ENCODE measurements around the gene CCDC80.
A peak's percentile ranks its signal among the peaks of the same experiment; 100 is the strongest.

The CCDC80 gene

GRCh38 chr3:112635674-112636073 is 5.3 kb downstream of the CCDC80 start:
- Histone ChIP-seq H3K9me3 (ENCODE audit: control insufficient read depth in 1 of 2, low read length in 2 of 2) (no peaks in the 10 kb centered on the region), H3K36me3 (ENCODE audit: control insufficient read depth in 1 of 2, insufficient read depth in 2 of 2, low read length in 2 of 2) (no peaks in the 10 kb centered on the region), H3K9ac (ENCODE audit: low read depth in 1 of 2, low read length in 2 of 2) (no peak overlapping the region), H3K27me3 (ENCODE audit: control insufficient read depth in 1 of 2, insufficient read depth in 2 of 2, low read length in 2 of 2) (no peaks in the 10 kb centered on the region), H3K4me1 (ENCODE audit: control insufficient read depth in 1 of 2, insufficient read depth in 2 of 2, low read length in 2 of 2) (no peaks in the 10 kb centered on the region), H3K4me3 (ENCODE audit: low read depth in 1 of 2, low read length in 2 of 2) (no peak overlapping the region), H3K27ac (ENCODE audit: low read depth, low read length) (no peak overlapping the region)

GRCh38 chr3:112634786-112635541 is 6.0 kb downstream of the CCDC80 start:
- H3K4me3 ChIP-seq (ENCODE audit: low read depth in 1 of 2, low read length in 2 of 2), result no peak overlapping the region
- no peaks in the 10 kb centered on the region for H3K9me3 ChIP-seq (ENCODE audit: control insufficient read depth in 1 of 2, low read length in 2 of 2)
- H3K27ac ChIP-seq (ENCODE audit: low read depth, low read length), result peak overlapping the region; percentile 5
- no peaks in the 10 kb centered on the region for H3K4me1 ChIP-seq (ENCODE audit: control insufficient read depth in 1 of 2, insufficient read depth in 2 of 2, low read length in 2 of 2)
- no peak overlapping the region for H3K9ac ChIP-seq (ENCODE audit: low read depth in 1 of 2, low read length in 2 of 2)
- no peaks in the 10 kb centered on the region for H3K36me3 ChIP-seq (ENCODE audit: control insufficient read depth in 1 of 2, insufficient read depth in 2 of 2, low read length in 2 of 2)
- H3K27me3 ChIP-seq (ENCODE audit: control insufficient read depth in 1 of 2, insufficient read depth in 2 of 2, low read length in 2 of 2), result no peaks in the 10 kb centered on the region

- Histone ChIP-seq H3K9me3 (ENCODE audit: control insufficient read depth in 1 of 2, low read length in 2 of 2) (no peaks in the 10 kb centered on the region), H3K4me3 (ENCODE audit: low read depth in 1 of 2, low read length in 2 of 2) (no peak overlapping the region), H3K4me1 (ENCODE audit: control insufficient read depth in 1 of 2, insufficient read depth in 2 of 2, low read length in 2 of 2) (no peaks in the 10 kb centered on the region), H3K9ac (ENCODE audit: low read depth in 1 of 2, low read length in 2 of 2) (no peak overlapping the region), H3K36me3 (ENCODE audit: control insufficient read depth in 1 of 2, insufficient read depth in 2 of 2, low read length in 2 of 2) (no peaks in the 10 kb centered on the region), H3K27me3 (ENCODE audit: control insufficient read depth in 1 of 2, insufficient read depth in 2 of 2, low read length in 2 of 2) (no peaks in the 10 kb centered on the region), H3K27ac (ENCODE audit: low read depth, low read length) (no peak overlapping the region)
These were observed 7.2 kb downstream of the CCDC80 start for GRCh38 chr3:112633757-112634156.

GRCh38 chr3:112633191-112633590 is 7.8 kb downstream of the CCDC80 start:
- no peaks in the 10 kb centered on the region for H3K4me1 ChIP-seq (ENCODE audit: control insufficient read depth in 1 of 2, insufficient read depth in 2 of 2, low read length in 2 of 2)
- no peaks in the 10 kb centered on the region for H3K27me3 ChIP-seq (ENCODE audit: control insufficient read depth in 1 of 2, insufficient read depth in 2 of 2, low read length in 2 of 2)
- H3K9ac ChIP-seq (ENCODE audit: low read depth in 1 of 2, low read length in 2 of 2), result no peak overlapping the region
- H3K9me3 ChIP-seq (ENCODE audit: control insufficient read depth in 1 of 2, low read length in 2 of 2), result no peaks in the 10 kb centered on the region
- H3K4me3 ChIP-seq (ENCODE audit: low read depth in 1 of 2, low read length in 2 of 2), result no peak overlapping the region
- no peak overlapping the region for H3K27ac ChIP-seq (ENCODE audit: low read depth, low read length)
- H3K36me3 ChIP-seq (ENCODE audit: control insufficient read depth in 1 of 2, insufficient read depth in 2 of 2, low read length in 2 of 2), result no peaks in the 10 kb centered on the region

GRCh38 chr3:112632596-112632995 is 8.3 kb downstream of the CCDC80 start:
- Histone ChIP-seq H3K36me3 (ENCODE audit: control insufficient read depth in 1 of 2, insufficient read depth in 2 of 2, low read length in 2 of 2) (no peaks in the 10 kb centered on the region), H3K9ac (ENCODE audit: low read depth in 1 of 2, low read length in 2 of 2) (no peak overlapping the region), H3K4me1 (ENCODE audit: control insufficient read depth in 1 of 2, insufficient read depth in 2 of 2, low read length in 2 of 2) (no peaks in the 10 kb centered on the region), H3K9me3 (ENCODE audit: control insufficient read depth in 1 of 2, low read length in 2 of 2) (no peaks in the 10 kb centered on the region), H3K27ac (ENCODE audit: low read depth, low read length) (no peak overlapping the region), H3K4me3 (ENCODE audit: low read depth in 1 of 2, low read length in 2 of 2) (no peak overlapping the region), H3K27me3 (ENCODE audit: control insufficient read depth in 1 of 2, insufficient read depth in 2 of 2, low read length in 2 of 2) (no peaks in the 10 kb centered on the region)

- Histone ChIP-seq H3K9ac (ENCODE audit: low read depth in 1 of 2, low read length in 2 of 2) (no peak overlapping the region), H3K4me3 (ENCODE audit: low read depth in 1 of 2, low read length in 2 of 2) (no peak overlapping the region), H3K27me3 (ENCODE audit: control insufficient read depth in 1 of 2, insufficient read depth in 2 of 2, low read length in 2 of 2) (no peaks in the 10 kb centered on the region), H3K4me1 (ENCODE audit: control insufficient read depth in 1 of 2, insufficient read depth in 2 of 2, low read length in 2 of 2) (no peaks in the 10 kb centered on the region), H3K9me3 (ENCODE audit: control insufficient read depth in 1 of 2, low read length in 2 of 2) (no peaks in the 10 kb centered on the region), H3K27ac (ENCODE audit: low read depth, low read length) (no peak overlapping the region), H3K36me3 (ENCODE audit: control insufficient read depth in 1 of 2, insufficient read depth in 2 of 2, low read length in 2 of 2) (no peaks in the 10 kb centered on the region)
These were observed 9.7 kb downstream of the CCDC80 start for GRCh38 chr3:112631257-112631656.

- H3K9me3 ChIP-seq (ENCODE audit: control insufficient read depth in 1 of 2, low read length in 2 of 2), result no peaks in the 10 kb centered on the region
- H3K27me3 ChIP-seq (ENCODE audit: control insufficient read depth in 1 of 2, insufficient read depth in 2 of 2, low read length in 2 of 2), result no peaks in the 10 kb centered on the region
- no peak overlapping the region for H3K9ac ChIP-seq (ENCODE audit: low read depth in 1 of 2, low read length in 2 of 2)
- no peak overlapping the region for H3K4me3 ChIP-seq (ENCODE audit: low read depth in 1 of 2, low read length in 2 of 2)
- no peaks in the 10 kb centered on the region for H3K4me1 ChIP-seq (ENCODE audit: control insufficient read depth in 1 of 2, insufficient read depth in 2 of 2, low read length in 2 of 2)
- H3K36me3 ChIP-seq (ENCODE audit: control insufficient read depth in 1 of 2, insufficient read depth in 2 of 2, low read length in 2 of 2), result no peaks in the 10 kb centered on the region
- H3K27ac ChIP-seq (ENCODE audit: low read depth, low read length), result no peak overlapping the region
These were observed 11.5 kb downstream of the CCDC80 start for GRCh38 chr3:112629425-112629824.

- Histone ChIP-seq H3K27ac (ENCODE audit: low read depth, low read length) (no peak overlapping the region), H3K9ac (ENCODE audit: low read depth in 1 of 2, low read length in 2 of 2) (no peak overlapping the region), H3K4me1 (ENCODE audit: control insufficient read depth in 1 of 2, insufficient read depth in 2 of 2, low read length in 2 of 2) (no peaks in the 10 kb centered on the region)
These were observed 12.9 kb downstream of the CCDC80 start for GRCh38 chr3:112627919-112628466.

GRCh38 chr3:112627419-112627818 is 13.5 kb downstream of the CCDC80 start:
- H3K27me3 ChIP-seq (ENCODE audit: control insufficient read depth in 1 of 2, insufficient read depth in 2 of 2, low read length in 2 of 2), result no peaks in the 10 kb centered on the region
- H3K9me3 ChIP-seq (ENCODE audit: control insufficient read depth in 1 of 2, low read length in 2 of 2), result no peaks in the 10 kb centered on the region
- H3K4me3 ChIP-seq (ENCODE audit: low read depth in 1 of 2, low read length in 2 of 2), result no peak overlapping the region
- no peak overlapping the region for H3K9ac ChIP-seq (ENCODE audit: low read depth in 1 of 2, low read length in 2 of 2)
- H3K4me1 ChIP-seq (ENCODE audit: control insufficient read depth in 1 of 2, insufficient read depth in 2 of 2, low read length in 2 of 2), result no peaks in the 10 kb centered on the region
- no peak overlapping the region for H3K27ac ChIP-seq (ENCODE audit: low read depth, low read length)
- no peaks in the 10 kb centered on the region for H3K36me3 ChIP-seq (ENCODE audit: control insufficient read depth in 1 of 2, insufficient read depth in 2 of 2, low read length in 2 of 2)

More at GRCh38 chr3:112627919-112628466, 12.9 kb downstream of the CCDC80 start:
- no peaks in the 10 kb centered on the region for H3K36me3 ChIP-seq (ENCODE audit: control insufficient read depth in 1 of 2, insufficient read depth in 2 of 2, low read length in 2 of 2)
- H3K9me3 ChIP-seq (ENCODE audit: control insufficient read depth in 1 of 2, low read length in 2 of 2), result no peaks in the 10 kb centered on the region
- H3K4me3 ChIP-seq (ENCODE audit: low read depth in 1 of 2, low read length in 2 of 2), result no peak overlapping the region
- H3K27me3 ChIP-seq (ENCODE audit: control insufficient read depth in 1 of 2, insufficient read depth in 2 of 2, low read length in 2 of 2), result no peaks in the 10 kb centered on the region

GRCh38 chr3:112623717-112624116 is 17.2 kb downstream of the CCDC80 start:
- Histone ChIP-seq H3K36me3 (ENCODE audit: control insufficient read depth in 1 of 2, insufficient read depth in 2 of 2, low read length in 2 of 2) (no peaks in the 10 kb centered on the region), H3K9ac (ENCODE audit: low read depth in 1 of 2, low read length in 2 of 2) (no peak overlapping the region), H3K27me3 (ENCODE audit: control insufficient read depth in 1 of 2, insufficient read depth in 2 of 2, low read length in 2 of 2) (no peaks in the 10 kb centered on the region), H3K9me3 (ENCODE audit: control insufficient read depth in 1 of 2, low read length in 2 of 2) (no peaks in the 10 kb centered on the region), H3K4me1 (ENCODE audit: control insufficient read depth in 1 of 2, insufficient read depth in 2 of 2, low read length in 2 of 2) (no peaks in the 10 kb centered on the region), H3K27ac (ENCODE audit: low read depth, low read length) (no peak overlapping the region), H3K4me3 (ENCODE audit: low read depth in 1 of 2, low read length in 2 of 2) (no peak overlapping the region)
